Fibroblast of skin of right quadriceps (primary cell): Measurements from ENCODE around the gene PLCXD3.
"Not testable (repeated sequence)": the region's sequence is repeated elsewhere in the genome, so short reads cannot be mapped to it uniquely, and the experiment has no call there.

Source experiments
- DNase-seq: peaks from one replicate; pipeline ENCODE4 v3.0.0-alpha.2; 2013

The PLCXD3 gene

GRCh38 chr5:41338136-41338675 lies 172.2 kb downstream of the PLCXD3 start:
- no peak for DNase-seq

- no peak for DNase-seq
These were observed 172.7 kb downstream of the PLCXD3 start for GRCh38 chr5:41337724-41338123.

- DNase-seq, result no peak
These were observed 173.2 kb downstream of the PLCXD3 start for GRCh38 chr5:41337216-41337615.

- DNase-seq, result no peak
These were observed 173.9 kb downstream of the PLCXD3 start for GRCh38 chr5:41336471-41336870.

GRCh38 chr5:41335596-41336181 lies 174.7 kb downstream of the PLCXD3 start:
- no peak for DNase-seq

GRCh38 chr5:41334758-41335157 lies 175.6 kb downstream of the PLCXD3 start:
- DNase-seq, result no peak

GRCh38 chr5:41334221-41334620 lies 176.2 kb downstream of the PLCXD3 start:
- DNase-seq, result no peak

GRCh38 chr5:41325074-41325473 lies 185.3 kb downstream of the PLCXD3 start:
- DNase-seq, result no peak

GRCh38 chr5:41322826-41323225 lies 187.6 kb downstream of the PLCXD3 start:
- DNase-seq, result not testable (repeated sequence)

- no peak for DNase-seq
These were observed 197.8 kb downstream of the PLCXD3 start for GRCh38 chr5:41312478-41313060.

GRCh38 chr5:41312066-41312465 lies 198.3 kb downstream of the PLCXD3 start:
- DNase-seq, result no peak

- DNase-seq, result no peak
These were observed 201.1 kb downstream of the PLCXD3 start for GRCh38 chr5:41309275-41309674.

GRCh38 chr5:41306005-41306404 lies 204.4 kb downstream of the PLCXD3 start:
- DNase-seq, result no peak

GRCh38 chr5:41305056-41305455 lies 205.3 kb downstream of the PLCXD3 start:
- no peak for DNase-seq

- DNase-seq, result no peak
These were observed 214.3 kb downstream of the PLCXD3 start for GRCh38 chr5:41296066-41296465.

GRCh38 chr5:41291323-41291722 lies 219.1 kb downstream of the PLCXD3 start:
- no peak for DNase-seq

GRCh38 chr5:41290810-41291209 lies 219.6 kb downstream of the PLCXD3 start:
- no peak for DNase-seq

GRCh38 chr5:41289970-41290464 lies 220.4 kb downstream of the PLCXD3 start:
- no peak for DNase-seq

GRCh38 chr5:41286696-41287095 lies 223.7 kb downstream of the PLCXD3 start:
- no peak for DNase-seq

GRCh38 chr5:41286165-41286564 lies 224.2 kb downstream of the PLCXD3 start:
- no peak for DNase-seq

GRCh38 chr5:41284938-41285337 lies 225.5 kb downstream of the PLCXD3 start:
- no peak for DNase-seq

GRCh38 chr5:41281215-41281810 lies 229.1 kb downstream of the PLCXD3 start:
- DNase-seq, result no peak

- no peak for DNase-seq
These were observed 231.4 kb downstream of the PLCXD3 start for GRCh38 chr5:41279040-41279439.
